Inferior parietal cortex (tissue), 1 donor: ENCODE measurements around the gene PXT1.
A peak's percentile ranks its signal among the peaks of the same experiment; 100 is the strongest.

Experiments used
- DNase-seq: peaks from one replicate; pipeline ENCODE4 v3.0.0-alpha.2; 2016; ENCODE audit errors: extremely low spot score

Gene PXT1

GRCh38 chr6:36346486-36347273 lies 96.0 kb downstream of the PXT1 start:
- DNase-seq: no peak

GRCh38 chr6:36345681-36346466 lies 96.8 kb downstream of the PXT1 start:
- no peak for DNase-seq

- no peak for DNase-seq
These were observed 99.5 kb downstream of the PXT1 start for GRCh38 chr6:36343109-36343680.

GRCh38 chr6:36340618-36341454 lies 101.8 kb downstream of the PXT1 start:
- DNase-seq: peak; percentile 75
